ENCODE measurements around the gene CIB2. TPM values are rescaled to one million over a fixed set of nuclear protein-coding genes. Genes with fewer than 3 reads are reported as not detected.
A peak's percentile ranks its signal among the peaks of the same experiment; 100 is the strongest.

CIB2 gene
- total RNA-seq, 4 donors from 2014 or later, result 6.6 to 16.2 (median 10.9) TPM

DNA sequence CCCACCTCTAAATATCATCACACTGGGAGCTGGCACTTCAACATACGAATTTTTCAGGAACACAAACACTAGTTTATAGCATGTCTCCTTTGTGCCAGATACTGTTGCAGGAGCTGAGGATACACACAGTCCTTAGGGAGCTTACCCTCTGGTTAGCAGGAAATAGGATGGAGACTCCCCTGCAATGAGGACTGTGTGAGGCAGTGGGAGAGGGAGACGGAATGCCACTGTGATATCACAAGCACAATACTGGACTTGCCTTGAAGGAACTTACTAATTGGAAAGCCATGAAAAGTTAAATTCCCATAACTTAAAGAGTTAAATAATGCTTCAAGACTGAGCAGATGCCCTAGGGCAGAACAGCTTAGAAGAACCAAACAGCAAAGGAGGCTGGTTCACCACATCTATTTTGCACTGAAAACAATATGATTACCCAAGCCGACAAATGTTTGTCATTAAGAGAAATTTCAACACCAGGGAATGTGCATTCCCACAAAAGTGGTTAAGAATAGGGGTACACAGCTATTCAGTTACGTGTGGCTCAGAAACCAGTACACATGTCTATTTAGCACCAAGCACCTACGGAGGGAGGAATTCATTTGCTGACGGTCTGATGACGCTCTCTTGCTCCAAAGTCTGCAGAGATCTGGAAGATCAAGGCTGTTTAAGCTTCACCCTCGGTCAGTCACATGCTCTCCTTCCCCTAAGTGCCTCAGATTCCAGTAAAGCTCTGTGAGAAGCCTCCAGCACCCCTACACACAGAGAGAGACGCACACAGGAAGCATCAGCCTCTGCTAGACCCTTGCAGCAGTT lies 59.0 kb downstream of the CIB2 start:
- TF ChIP-seq CTCF (IDR thresholded peaks at IDR 0.05), result no peak
- no peak for TF ChIP-seq POLR2A (IDR thresholded peaks at IDR 0.05)
- H3K4me3 ChIP-seq (ENCODE audit: low read depth, poor library complexity, severe bottlenecking), result no peak overlapping the region
- intact Hi-C loops (cut with DNase I; ENCODE audit: low total_unique reads), result no loop called here
- 27 to 39% methylated on average over 9 of the region's 9 CpGs for WGBS, 2 donors
- peak in 1 of 2 donors; percentile 59 for DNase-seq (ENCODE audit: low spot score in 2 of 2)

DNA sequence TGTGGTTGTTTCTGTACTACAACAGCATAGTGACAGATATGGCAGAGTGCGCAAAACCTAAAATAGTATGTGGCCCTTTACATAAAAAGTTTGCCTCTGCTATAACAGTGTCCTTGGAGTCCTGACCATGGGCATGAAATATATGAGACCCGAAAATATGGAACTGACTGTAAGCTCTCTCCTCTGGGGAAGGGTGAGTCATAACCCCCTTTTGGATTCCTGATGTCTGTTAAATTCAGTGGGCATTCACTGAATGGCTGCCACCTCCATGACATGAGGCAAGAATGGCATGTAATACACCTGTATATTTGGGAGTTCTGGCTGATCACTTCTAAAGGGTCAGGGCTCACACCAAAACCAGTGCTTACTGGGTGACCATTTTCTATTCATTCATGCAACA lies 59.9 kb downstream of the CIB2 start:
- TF ChIP-seq POLR2A (IDR thresholded peaks at IDR 0.05) (no peak), CTCF (IDR thresholded peaks at IDR 0.05) (no peak)
- intact Hi-C loops (cut with DNase I; ENCODE audit: low total_unique reads), result no loop called here
- H3K4me3 ChIP-seq (ENCODE audit: low read depth, poor library complexity, severe bottlenecking), result no peak overlapping the region
- WGBS, 2 donors, result 54 to 84% methylated on average over 2 of the region's 2 CpGs
- no peak for DNase-seq (ENCODE audit: low spot score in 2 of 2)

GRCh38 chr15:78070049-78070700 lies 61.1 kb downstream of the CIB2 start:
- no peak for DNase-seq (ENCODE audit: low spot score in 2 of 2)
- H3K4me3 ChIP-seq (ENCODE audit: low read depth, poor library complexity, severe bottlenecking), result no peak overlapping the region
- 71 to 72% methylated on average over 4 of the region's 4 CpGs for WGBS, 2 donors
- no peak for TF ChIP-seq POLR2A (IDR thresholded peaks at IDR 0.05)
- no peak for TF ChIP-seq CTCF (IDR thresholded peaks at IDR 0.05)
- intact Hi-C loops (cut with DNase I; ENCODE audit: low total_unique reads), result no loop called here

- intact Hi-C loops (cut with DNase I; ENCODE audit: low total_unique reads), result no loop called here
- TF ChIP-seq POLR2A (IDR thresholded peaks at IDR 0.05) (no peak), CTCF (IDR thresholded peaks at IDR 0.05) (no peak)
- no peak overlapping the region for H3K4me3 ChIP-seq (ENCODE audit: low read depth, poor library complexity, severe bottlenecking)
- no peak for DNase-seq (ENCODE audit: low spot score in 2 of 2)
- 52 to 58% methylated on average over 5 of the region's 5 CpGs for WGBS, 2 donors
These were observed 61.7 kb downstream of the CIB2 start for GRCh38 chr15:78069462-78070029.

DNA sequence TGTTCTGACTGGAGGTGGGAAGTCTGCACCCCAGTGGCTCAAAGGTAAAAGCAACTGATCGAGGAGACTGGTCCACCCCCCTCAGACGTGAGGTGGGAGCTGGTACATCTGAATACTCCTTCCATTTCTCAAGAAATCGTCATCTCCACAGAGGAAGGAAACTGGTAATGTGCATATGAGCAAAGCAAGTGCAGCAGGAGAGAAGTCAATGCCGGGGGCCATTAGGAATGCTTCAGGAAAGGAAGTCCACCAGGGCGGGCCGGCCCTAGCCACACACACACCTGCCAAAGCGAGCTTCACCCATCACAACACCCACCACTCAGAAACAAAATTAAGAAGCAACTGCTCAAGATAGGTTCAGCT lies 62.2 kb downstream of the CIB2 start:
- no peak for DNase-seq (ENCODE audit: low spot score in 2 of 2)
- TF ChIP-seq CTCF (IDR thresholded peaks at IDR 0.05), result no peak
- no peak for TF ChIP-seq POLR2A (IDR thresholded peaks at IDR 0.05)
- 66 to 70% methylated on average over 7 of the region's 7 CpGs for WGBS, 2 donors
- H3K4me3 ChIP-seq (ENCODE audit: low read depth, poor library complexity, severe bottlenecking), result no peak overlapping the region
- intact Hi-C loops (cut with DNase I; ENCODE audit: low total_unique reads), result no loop called here
